GM19395 (cell line): ENCODE data around the gene BBOX1.
"Not testable (repeated sequence)": the region's sequence is repeated elsewhere in the genome, so short reads cannot be mapped to it uniquely, and the experiment has no call there.

Experiments used
- ATAC-seq: cut with Tn5 transposase; IDR thresholded peaks from one replicate; pipeline ENCODE4 v1.9.1; 2021; ENCODE audit warnings: mild to moderate bottlenecking, moderate library complexity; ENCODE audit not compliant: unreplicated experiment

The BBOX1 gene, protein sequence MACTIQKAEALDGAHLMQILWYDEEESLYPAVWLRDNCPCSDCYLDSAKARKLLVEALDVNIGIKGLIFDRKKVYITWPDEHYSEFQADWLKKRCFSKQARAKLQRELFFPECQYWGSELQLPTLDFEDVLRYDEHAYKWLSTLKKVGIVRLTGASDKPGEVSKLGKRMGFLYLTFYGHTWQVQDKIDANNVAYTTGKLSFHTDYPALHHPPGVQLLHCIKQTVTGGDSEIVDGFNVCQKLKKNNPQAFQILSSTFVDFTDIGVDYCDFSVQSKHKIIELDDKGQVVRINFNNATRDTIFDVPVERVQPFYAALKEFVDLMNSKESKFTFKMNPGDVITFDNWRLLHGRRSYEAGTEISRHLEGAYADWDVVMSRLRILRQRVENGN

DNA sequence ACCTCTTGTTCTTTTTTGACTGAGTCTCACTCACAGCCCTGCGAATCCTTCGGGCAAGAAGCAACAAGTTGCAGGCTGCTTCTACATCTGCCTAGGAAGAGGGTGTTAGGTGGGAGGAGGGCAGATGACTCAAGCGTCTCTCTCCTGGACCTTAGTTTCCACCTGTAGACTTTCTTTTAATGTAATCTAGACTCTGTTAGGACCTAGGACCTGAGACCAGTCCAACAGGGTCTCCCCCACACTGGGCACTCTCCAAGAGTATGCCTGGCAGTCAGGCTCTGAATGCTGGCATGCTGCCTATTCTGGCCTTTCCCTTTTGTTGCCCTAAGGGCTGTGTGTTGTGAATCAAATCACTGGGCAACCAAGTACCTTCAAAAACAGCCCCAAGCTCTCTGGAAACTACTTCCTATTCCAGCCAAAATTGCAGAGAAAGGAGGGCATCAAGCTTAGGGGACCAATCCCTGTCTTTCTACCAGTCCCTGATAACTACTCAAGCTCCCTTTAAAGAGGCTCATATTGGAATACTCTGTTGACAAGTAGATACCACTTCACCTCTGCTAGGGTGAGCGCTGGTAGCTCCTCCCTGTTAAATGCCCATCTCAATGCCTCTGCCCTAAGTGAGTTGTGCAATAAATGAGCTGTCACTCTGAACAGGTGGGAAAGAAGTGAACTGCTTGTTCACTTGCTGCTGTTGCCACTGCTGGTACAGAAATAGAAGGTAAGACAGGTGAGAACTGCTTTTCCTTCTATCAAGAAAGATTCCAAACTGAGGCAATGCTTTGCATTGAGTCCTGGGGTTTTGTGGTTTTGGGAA lies at the start of gene BBOX1:
Gene BBOX1, plus strand, starts transcription at position 514 of the 814 bp plus-strand sequence. CDS start 14,616 bp downstream, outside the sequence.
- no peak for ATAC-seq

DNA sequence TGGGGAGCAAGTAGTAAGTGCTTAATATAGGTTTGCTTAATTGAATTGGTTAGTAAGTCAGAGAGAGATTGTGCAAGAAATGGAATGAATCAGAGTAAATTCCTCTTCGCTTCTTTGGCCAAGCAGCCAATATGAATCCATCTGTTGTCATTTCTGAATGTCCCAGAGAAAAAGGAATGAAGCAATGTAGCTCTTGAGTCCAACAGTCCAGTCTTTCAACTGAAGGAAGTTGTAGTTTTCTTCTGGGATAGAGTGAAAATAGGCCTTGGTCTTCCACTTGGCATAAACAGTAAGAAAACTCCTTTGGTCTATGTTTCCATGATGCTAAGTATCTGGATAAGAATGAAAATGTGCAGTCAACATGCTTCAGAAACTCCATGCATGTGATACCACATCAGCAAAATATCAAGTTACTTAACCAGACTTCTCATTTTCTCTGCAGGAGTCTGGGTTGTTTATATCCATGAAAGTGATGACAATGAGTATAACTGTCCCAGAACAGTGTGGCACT lies 48.5 kb upstream of the BBOX1 start:
- ATAC-seq: no peak

DNA sequence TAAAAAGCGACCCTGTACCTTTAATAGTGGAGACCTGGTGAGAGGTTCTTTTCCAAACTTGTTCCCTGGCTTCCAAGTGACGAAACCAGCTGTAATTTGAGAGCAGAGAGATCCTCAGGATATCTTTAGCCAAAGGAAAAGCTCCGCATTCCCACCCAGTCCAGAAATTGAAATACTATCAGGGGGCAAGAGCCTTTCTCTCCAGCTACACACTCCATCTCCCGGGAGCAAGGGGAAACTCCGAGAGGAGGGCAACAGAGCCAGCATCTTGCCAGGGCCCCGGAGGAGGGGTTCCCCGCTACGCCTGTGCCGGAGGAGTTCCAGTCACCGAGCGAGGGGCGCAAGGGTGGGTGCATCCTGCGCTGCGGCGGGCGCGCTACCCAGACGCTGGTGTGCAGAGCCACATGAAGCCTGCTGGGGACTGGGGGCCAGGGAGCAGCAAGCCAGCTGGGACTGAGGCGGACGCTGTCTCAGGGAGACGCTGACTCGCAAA lies 46.6 kb upstream of the BBOX1 start, which contains the start of gene FIBIN:
Gene FIBIN, plus strand, starts transcription at position 148 of the 493 bp plus-strand sequence. CDS start 415 bp downstream, outside the sequence.
- ATAC-seq: no peak

DNA sequence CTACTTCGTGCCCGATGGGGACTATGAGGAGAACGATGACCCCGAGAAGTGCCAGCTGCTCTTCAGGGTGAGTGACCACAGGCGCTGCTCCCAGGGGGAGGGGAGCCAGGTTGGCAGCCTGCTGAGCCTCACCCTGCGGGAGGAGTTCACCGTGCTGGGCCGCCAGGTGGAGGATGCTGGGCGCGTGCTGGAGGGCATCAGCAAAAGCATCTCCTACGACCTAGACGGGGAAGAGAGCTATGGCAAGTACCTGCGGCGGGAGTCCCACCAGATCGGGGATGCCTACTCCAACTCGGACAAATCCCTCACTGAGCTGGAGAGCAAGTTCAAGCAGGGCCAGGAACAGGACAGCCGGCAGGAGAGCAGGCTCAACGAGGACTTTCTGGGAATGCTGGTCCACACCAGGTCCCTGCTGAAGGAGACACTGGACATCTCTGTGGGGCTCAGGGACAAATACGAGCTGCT lies 46.0 kb upstream of the BBOX1 start:
- ATAC-seq: no peak

DNA sequence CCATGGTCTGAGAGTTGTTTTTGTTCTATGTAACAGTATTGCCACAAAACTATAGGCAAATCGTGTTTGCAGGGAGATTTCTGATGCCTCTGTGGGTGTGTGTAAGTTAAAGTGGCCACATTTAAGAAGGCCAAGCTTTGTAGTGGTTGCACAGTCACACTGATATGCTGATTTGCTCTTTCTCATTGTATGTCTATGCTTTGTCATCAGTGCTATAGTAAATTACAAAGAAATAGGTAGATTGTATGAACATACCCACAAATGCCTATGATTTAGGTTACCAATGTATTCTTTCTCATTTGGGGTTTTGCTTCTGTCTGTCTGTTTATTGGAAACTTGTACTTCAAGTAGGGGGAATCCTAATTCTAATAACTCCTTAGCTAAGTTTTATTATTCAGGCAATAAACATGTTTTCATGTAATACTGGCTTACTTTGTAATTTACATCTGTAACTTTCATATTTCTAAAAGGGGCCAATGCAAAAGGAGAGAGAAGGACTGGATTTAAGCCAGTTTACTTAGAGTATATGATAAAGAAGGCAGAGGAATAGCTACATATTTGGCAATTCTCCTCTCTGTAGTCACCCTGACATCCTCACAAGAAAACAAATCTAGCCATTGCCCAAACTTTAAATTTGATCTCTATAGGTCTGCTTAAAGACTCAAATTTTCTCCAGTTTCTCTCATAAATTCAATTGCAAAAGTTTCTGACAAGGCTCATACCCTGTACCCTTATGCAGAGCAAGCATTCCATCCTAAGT lies 44.7 kb upstream of the BBOX1 start:
- ATAC-seq: no peak

- ATAC-seq: no peak
Measured at GRCh38 chr11:26997378-26997777, 43.2 kb upstream of the BBOX1 start.

GRCh38 chr11:27001136-27001730 lies 39.4 kb upstream of the BBOX1 start:
- not testable (repeated sequence) for ATAC-seq

DNA sequence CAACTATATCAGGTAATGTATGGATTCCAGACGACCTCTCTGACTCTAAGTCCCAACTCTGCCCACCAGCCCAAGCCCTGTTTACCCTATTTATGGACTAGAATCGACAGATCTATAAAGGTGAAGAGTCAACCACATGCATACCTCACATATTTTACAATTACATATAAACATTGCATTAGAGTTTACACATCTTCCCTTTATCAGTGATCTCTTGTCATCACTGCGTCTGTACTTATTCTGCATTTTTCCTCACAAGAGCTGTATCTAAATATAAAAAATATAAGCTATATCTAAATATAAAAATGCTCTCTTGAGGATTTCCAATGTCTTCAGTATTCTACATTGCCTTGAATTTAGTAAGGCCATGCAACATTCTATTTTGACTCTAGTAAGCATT lies 38.2 kb upstream of the BBOX1 start:
- ATAC-seq: no peak

DNA sequence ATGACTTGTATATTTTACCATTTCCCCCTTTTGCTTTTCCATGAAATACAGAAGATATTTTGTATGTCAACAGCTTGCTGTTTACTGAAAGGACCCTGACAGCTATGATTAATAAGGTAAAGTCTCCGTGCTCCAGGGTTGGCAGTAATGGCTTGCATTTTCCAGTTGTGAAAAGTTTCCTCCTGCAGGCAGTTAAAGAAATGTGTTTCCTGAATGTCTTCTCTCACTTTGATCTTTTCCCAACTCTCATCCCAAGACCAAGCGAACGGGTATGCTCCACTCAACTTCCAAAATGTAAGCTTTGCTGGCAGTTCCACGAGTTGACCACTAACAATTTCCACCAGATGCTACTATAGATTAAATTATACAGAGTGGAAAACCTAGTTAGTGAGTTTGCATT lies 37.8 kb upstream of the BBOX1 start:
- no peak for ATAC-seq

- no peak for ATAC-seq
Measured at GRCh38 chr11:27004103-27004502, 36.5 kb upstream of the BBOX1 start.

GRCh38 chr11:27008811-27009535 lies 31.6 kb upstream of the BBOX1 start:
- no peak for ATAC-seq

DNA sequence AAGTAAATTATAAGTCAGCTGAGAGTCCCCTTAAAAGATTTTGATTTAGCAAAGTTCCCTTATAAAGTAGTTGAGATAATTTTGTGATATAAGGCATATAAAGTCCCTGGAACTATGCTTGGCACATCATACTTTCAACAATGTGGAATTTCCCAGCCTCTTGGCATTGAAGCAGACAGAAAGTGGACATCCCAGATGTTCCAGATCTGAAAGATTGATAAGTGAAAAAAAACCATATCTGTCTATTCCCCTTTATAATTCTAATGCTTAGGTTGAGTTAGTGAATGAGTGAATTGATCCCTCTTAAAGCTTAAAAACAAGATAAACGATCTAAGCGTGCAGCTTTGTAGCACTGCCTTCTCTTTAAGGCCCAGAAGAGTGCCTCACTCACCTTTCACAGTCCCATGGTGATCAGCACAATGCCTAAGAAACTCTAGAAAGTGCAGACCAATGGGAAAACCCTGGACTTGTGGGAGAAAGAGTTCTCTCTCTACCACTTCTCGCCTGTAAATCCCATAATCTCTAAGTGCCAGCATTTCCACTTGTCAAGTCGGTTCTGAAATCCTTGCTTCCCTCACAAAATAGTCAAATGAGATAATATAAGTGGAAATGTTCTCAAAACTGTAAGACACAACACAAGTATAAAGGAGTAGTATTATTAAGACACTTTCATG lies 28.9 kb upstream of the BBOX1 start:
- no peak for ATAC-seq

DNA sequence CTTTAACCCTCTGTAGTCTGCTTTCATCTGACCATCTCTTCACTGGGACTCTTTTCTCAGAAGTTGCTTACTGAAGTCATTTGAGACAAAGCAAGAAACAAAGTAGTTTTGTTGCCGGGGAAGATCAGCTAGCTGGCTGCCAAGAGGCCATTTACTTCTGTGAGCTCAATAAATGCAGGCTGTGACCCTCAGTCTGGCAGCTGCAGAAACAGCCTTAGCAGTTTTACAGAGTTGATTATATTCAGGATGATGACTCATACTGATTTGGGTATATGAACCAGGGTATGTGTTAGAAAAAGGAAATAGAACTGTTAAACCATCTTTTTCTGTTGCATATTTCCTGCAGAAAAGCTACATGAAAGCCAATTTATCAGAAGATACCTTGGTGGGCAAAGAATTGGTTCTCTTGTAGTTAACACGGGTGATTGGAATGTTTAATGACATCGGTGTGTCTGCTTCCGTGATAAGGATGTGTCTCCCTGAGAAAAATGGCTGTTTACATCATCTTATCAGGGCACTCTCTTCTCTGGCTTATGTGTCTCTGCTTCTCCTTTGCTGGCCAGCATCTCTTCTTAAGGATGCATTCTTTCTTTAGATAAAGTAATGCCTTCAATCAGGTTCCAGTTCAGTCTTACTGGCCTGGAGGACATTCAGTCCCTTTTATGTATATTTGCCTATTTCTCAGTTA lies 28.2 kb upstream of the BBOX1 start:
- peak; percentile 59 for ATAC-seq

- no peak for ATAC-seq
Measured at GRCh38 chr11:27013781-27014361, 26.7 kb upstream of the BBOX1 start.

GRCh38 chr11:27018902-27019529 lies 21.6 kb upstream of the BBOX1 start:
- ATAC-seq: no peak

GRCh38 chr11:27020751-27021150 lies 19.9 kb upstream of the BBOX1 start:
- ATAC-seq: no peak

DNA sequence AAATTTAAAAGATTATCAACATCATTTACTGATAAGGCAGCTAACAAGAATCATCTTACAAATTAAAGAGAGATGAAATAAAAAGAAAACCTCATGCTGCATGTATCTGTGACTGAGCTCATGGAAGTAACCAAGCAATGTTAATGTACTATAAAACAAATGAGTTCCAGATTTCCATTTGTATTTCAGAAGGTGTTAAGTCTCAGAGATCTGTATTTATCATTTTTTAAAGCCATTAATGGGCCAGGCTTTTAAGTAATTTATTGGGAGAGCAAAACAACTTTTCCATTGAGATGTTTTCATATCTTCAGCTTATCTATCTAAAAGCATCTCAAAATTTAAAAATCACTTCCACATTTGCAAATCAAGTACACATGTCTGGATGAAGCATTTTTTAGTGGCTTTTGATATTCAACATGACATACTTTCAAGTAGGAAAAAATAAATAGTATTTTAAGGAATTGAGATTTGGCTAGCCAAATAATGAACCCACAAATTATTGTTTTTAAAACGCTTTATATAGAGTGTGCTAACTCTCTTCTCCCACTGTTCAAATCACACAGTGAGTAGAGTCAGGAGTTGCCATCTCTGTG lies 17.9 kb upstream of the BBOX1 start:
- ATAC-seq: no peak
